ENCODE measurements around the gene DEF6. TPM values are rescaled to one million over a fixed set of nuclear protein-coding genes. Genes with fewer than 3 reads are reported as not detected.

DEF6 gene
- total and polyA plus RNA-seq, 2 of the 13 experiments (the other 11 are each of a cell fraction or from before 2014, with no cell fraction given) = 5.2 to 10.0 TPM

DNA sequence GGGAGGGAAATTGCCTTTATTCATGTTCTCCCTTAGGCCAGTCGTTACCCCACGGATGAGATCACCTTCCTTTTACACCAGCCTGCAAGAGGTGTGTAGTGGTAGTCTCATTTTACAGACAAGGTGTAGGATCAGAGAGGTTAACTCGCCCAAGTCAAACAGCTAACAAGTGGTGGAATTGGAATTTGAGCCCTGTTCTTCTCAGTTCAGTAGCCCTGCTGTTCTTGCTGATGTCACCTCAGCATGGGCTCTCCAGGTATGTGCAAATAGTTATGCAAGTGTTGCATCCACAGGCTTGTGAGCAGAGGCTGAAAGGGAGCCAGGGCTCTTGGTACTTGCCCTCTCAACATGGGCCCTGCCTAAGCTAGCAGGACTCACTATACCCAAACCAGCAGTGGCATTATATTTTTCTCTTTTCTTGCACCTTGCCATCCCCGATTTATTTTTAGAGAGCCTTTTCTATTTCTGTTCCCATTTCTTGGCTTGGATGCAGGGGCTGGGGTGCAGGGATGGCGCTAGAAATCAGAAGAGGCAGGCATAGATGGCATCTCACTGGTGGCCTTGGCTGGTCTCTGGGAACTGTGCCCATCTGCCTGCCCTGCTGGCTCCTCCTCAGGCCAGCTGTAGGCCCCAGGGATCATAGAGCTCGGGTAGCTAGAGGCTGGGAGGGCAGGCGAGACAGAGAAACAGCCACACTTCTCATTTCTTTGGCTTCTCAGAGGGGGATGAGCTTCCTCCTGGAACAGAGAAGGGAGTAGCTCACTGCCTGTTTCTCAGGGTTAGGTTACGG lies 62.9 kb downstream of the DEF6 start (continued):
- TF ChIP-seq HOXA5 (CRISPR knock-in tag; IDR thresholded peaks at IDR 0.05) (peak; percentile 76; the same call in 1 of the 2 replicates), MYNN (CRISPR knock-in tag; IDR thresholded peaks at IDR 0.05; ENCODE audit: low read depth) (peak; percentile 62; the same call in 1 of the 2 replicates), YEATS2 (CRISPR knock-in tag; IDR thresholded peaks at IDR 0.05; ENCODE audit: borderline replicate concordance) (peak; percentile 56; the same call in 1 of the 2 replicates), ZSCAN21 (CRISPR knock-in tag; IDR thresholded peaks at IDR 0.05; ENCODE audit: borderline replicate concordance) (no peak), FOXP1 (IDR thresholded peaks at IDR 0.05) (no peak), FOXP1 (CRISPR knock-in tag; IDR thresholded peaks at IDR 0.05) (peak; percentile 62), ZNF670 (CRISPR knock-in tag; IDR thresholded peaks at IDR 0.05; ENCODE audit: borderline replicate concordance) (no peak), MAF1 (CRISPR knock-in tag; IDR thresholded peaks at IDR 0.05; ENCODE audit: borderline replicate concordance) (no peak), RAD51 (IDR thresholded peaks at IDR 0.05; ENCODE audit: borderline replicate concordance) (no peak)
- TF ChIP-seq, protein P1, sequence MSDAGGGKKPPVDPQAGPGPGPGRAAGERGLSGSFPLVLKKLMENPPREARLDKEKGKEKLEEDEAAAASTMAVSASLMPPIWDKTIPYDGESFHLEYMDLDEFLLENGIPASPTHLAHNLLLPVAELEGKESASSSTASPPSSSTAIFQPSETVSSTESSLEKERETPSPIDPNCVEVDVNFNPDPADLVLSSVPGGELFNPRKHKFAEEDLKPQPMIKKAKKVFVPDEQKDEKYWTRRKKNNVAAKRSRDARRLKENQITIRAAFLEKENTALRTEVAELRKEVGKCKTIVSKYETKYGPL (CRISPR knock-in tag; IDR thresholded peaks at IDR 0.05) = peak; percentile 99
- TF ChIP-seq, protein P2, sequence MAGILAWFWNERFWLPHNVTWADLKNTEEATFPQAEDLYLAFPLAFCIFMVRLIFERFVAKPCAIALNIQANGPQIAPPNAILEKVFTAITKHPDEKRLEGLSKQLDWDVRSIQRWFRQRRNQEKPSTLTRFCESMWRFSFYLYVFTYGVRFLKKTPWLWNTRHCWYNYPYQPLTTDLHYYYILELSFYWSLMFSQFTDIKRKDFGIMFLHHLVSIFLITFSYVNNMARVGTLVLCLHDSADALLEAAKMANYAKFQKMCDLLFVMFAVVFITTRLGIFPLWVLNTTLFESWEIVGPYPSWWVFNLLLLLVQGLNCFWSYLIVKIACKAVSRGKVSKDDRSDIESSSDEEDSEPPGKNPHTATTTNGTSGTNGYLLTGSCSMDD (CRISPR knock-in tag; IDR thresholded peaks at IDR 0.05) = no peak
- TF ChIP-seq, protein P3, sequence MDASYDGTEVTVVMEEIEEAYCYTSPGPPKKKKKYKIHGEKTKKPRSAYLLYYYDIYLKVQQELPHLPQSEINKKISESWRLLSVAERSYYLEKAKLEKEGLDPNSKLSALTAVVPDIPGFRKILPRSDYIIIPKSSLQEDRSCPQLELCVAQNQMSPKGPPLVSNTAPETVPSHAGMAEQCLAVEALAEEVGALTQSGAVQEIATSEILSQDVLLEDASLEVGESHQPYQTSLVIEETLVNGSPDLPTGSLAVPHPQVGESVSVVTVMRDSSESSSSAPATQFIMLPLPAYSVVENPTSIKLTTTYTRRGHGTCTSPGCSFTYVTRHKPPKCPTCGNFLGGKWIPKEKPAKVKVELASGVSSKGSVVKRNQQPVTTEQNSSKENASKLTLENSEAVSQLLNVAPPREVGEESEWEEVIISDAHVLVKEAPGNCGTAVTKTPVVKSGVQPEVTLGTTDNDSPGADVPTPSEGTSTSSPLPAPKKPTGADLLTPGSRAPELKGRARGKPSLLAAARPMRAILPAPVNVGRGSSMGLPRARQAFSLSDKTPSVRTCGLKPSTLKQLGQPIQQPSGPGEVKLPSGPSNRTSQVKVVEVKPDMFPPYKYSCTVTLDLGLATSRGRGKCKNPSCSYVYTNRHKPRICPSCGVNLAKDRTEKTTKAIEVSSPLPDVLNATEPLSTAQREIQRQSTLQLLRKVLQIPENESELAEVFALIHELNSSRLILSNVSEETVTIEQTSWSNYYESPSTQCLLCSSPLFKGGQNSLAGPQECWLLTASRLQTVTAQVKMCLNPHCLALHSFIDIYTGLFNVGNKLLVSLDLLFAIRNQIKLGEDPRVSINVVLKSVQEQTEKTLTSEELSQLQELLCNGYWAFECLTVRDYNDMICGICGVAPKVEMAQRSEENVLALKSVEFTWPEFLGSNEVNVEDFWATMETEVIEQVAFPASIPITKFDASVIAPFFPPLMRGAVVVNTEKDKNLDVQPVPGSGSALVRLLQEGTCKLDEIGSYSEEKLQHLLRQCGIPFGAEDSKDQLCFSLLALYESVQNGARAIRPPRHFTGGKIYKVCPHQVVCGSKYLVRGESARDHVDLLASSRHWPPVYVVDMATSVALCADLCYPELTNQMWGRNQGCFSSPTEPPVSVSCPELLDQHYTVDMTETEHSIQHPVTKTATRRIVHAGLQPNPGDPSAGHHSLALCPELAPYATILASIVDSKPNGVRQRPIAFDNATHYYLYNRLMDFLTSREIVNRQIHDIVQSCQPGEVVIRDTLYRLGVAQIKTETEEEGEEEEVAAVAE (CRISPR knock-in tag; IDR thresholded peaks at IDR 0.05; ENCODE audit: borderline replicate concordance) = peak; percentile 58; the same call in 1 of the 2 replicates
- TF ChIP-seq, protein P4, sequence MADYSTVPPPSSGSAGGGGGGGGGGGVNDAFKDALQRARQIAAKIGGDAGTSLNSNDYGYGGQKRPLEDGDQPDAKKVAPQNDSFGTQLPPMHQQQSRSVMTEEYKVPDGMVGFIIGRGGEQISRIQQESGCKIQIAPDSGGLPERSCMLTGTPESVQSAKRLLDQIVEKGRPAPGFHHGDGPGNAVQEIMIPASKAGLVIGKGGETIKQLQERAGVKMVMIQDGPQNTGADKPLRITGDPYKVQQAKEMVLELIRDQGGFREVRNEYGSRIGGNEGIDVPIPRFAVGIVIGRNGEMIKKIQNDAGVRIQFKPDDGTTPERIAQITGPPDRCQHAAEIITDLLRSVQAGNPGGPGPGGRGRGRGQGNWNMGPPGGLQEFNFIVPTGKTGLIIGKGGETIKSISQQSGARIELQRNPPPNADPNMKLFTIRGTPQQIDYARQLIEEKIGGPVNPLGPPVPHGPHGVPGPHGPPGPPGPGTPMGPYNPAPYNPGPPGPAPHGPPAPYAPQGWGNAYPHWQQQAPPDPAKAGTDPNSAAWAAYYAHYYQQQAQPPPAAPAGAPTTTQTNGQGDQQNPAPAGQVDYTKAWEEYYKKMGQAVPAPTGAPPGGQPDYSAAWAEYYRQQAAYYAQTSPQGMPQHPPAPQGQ (CRISPR knock-in tag; IDR thresholded peaks at IDR 0.05; ENCODE audit: borderline replicate concordance) = 0 out of 2 replicates have a peak, but pooled peaks have one; percentile 24
- TF ChIP-seq, protein P5, sequence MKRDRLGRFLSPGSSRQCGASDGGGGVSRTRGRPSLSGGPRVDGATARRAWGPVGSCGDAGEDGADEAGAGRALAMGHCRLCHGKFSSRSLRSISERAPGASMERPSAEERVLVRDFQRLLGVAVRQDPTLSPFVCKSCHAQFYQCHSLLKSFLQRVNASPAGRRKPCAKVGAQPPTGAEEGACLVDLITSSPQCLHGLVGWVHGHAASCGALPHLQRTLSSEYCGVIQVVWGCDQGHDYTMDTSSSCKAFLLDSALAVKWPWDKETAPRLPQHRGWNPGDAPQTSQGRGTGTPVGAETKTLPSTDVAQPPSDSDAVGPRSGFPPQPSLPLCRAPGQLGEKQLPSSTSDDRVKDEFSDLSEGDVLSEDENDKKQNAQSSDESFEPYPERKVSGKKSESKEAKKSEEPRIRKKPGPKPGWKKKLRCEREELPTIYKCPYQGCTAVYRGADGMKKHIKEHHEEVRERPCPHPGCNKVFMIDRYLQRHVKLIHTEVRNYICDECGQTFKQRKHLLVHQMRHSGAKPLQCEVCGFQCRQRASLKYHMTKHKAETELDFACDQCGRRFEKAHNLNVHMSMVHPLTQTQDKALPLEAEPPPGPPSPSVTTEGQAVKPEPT (CRISPR knock-in tag; IDR thresholded peaks at IDR 0.05; ENCODE audit: low read depth) = 0 out of 2 replicates have a peak, but pooled peaks have one; percentile 68
- TF ChIP-seq, protein P6, sequence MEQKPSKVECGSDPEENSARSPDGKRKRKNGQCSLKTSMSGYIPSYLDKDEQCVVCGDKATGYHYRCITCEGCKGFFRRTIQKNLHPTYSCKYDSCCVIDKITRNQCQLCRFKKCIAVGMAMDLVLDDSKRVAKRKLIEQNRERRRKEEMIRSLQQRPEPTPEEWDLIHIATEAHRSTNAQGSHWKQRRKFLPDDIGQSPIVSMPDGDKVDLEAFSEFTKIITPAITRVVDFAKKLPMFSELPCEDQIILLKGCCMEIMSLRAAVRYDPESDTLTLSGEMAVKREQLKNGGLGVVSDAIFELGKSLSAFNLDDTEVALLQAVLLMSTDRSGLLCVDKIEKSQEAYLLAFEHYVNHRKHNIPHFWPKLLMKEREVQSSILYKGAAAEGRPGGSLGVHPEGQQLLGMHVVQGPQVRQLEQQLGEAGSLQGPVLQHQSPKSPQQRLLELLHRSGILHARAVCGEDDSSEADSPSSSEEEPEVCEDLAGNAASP (CRISPR knock-in tag; IDR thresholded peaks at IDR 0.05; ENCODE audit: borderline replicate concordance) = peak; percentile 86

Measured in HepG2 (cell line).